ENCODE data around the gene UST.

- no peak for TF ChIP-seq CTCF (IDR thresholded peaks at IDR 0.05; ENCODE audit: insufficient read depth, low read length, poor library complexity, severe bottlenecking)
- TF ChIP-seq EZH2phosphoT487 (conservative IDR thresholded peaks at IDR 0.05; ENCODE audit: low read length): no peak
Observed at GRCh38 chr6:148828047-148828446, 81.2 kb downstream of the UST start.

All from SU-DHL-6 (cell line).